ENCODE results near the gene STK11. TPM values are rescaled to one million over a fixed set of nuclear protein-coding genes. Genes with fewer than 3 reads are reported as not detected.

Gene STK11
- total and polyA plus RNA-seq, 9 donors = 36.9 to 71.2 (median 54.2) TPM

GRCh38 chr19:1261798-1262622 lies 56.4 kb downstream of the STK11 start:
- Histone ChIP-seq H3K9me3 (no peaks in the 10 kb centered on the region), H3K4me3 (peak overlapping the region; percentile 52), H3K27ac (peak overlapping the region; percentile 84 to 91), H3K36me3 (no peaks in the 10 kb centered on the region), H3K4me1 (ENCODE audit: insufficient read depth) (peaks cover 40% of the 10 kb centered on the region), H3K27me3 (no peaks in the 10 kb centered on the region)
- intact Hi-C loops (cut with DNase I) = no loop called here
- peak; percentile 67 to 83 (median 79) for DNase-seq
- WGBS, 3 donors = 22 to 33% (median 30%) methylated on average over 27 to 28 of the region's 28 CpGs
- TF ChIP-seq CTCF (IDR thresholded peaks at IDR 0.05) (no peak), EP300 (IDR thresholded peaks at IDR 0.05) (no peak), POLR2A (IDR thresholded peaks at IDR 0.05) (no peak)

GRCh38 chr19:1262623-1263123 lies 57.1 kb downstream of the STK11 start:
- Histone ChIP-seq H3K27me3 (no peaks in the 10 kb centered on the region), H3K4me3 (no peak overlapping the region), H3K36me3 (no peaks in the 10 kb centered on the region), H3K9me3 (no peaks in the 10 kb centered on the region), H3K27ac (peak overlapping the region; percentile 84 to 91), H3K4me1 (ENCODE audit: insufficient read depth) (peaks cover 43% of the 10 kb centered on the region)
- DNase-seq = peak; percentile 42 to 62 (median 61)
- WGBS, 3 donors = 55 to 64% (median 59%) methylated on average over 19 to 21 of the region's 21 CpGs
- no peak for TF ChIP-seq POLR2A (IDR thresholded peaks at IDR 0.05)
- TF ChIP-seq CTCF (IDR thresholded peaks at IDR 0.05) = no peak
- no peak for TF ChIP-seq EP300 (IDR thresholded peaks at IDR 0.05)
- intact Hi-C loops (cut with DNase I) = no loop called here

- no peaks in the 10 kb centered on the region for H3K9me3 ChIP-seq
- intact Hi-C loops (cut with DNase I) = no loop called here
- DNase-seq = peak in 3 of 5 donors; percentile 17 to 47 (median 45)
- peak overlapping the region in 1 of 2 donors; percentile 91 for H3K27ac ChIP-seq
- peaks cover 39% of the 10 kb centered on the region for H3K4me1 ChIP-seq (ENCODE audit: insufficient read depth)
- H3K27me3 ChIP-seq = no peaks in the 10 kb centered on the region
- no peak for TF ChIP-seq POLR2A (IDR thresholded peaks at IDR 0.05)
- TF ChIP-seq CTCF (IDR thresholded peaks at IDR 0.05) = no peak
- no peak for TF ChIP-seq EP300 (IDR thresholded peaks at IDR 0.05)
- 78 to 89% (median 86%) methylated on average over 5 of the region's 5 CpGs for WGBS, 3 donors
- no peak overlapping the region for H3K4me3 ChIP-seq
- no peaks in the 10 kb centered on the region for H3K36me3 ChIP-seq
Measured at GRCh38 chr19:1263188-1263587, 57.6 kb downstream of the STK11 start.

GRCh38 chr19:1264801-1265614 lies 59.4 kb downstream of the STK11 start:
- H3K27me3 ChIP-seq = no peaks in the 10 kb centered on the region
- H3K36me3 ChIP-seq = no peaks in the 10 kb centered on the region
- 66 to 71% (median 70%) methylated on average over 24 to 26 of the region's 26 CpGs for WGBS, 3 donors
- DNase-seq = peak; percentile 78 to 89 (median 82)
- no peak overlapping the region for H3K4me3 ChIP-seq
- peaks cover 35% of the 10 kb centered on the region for H3K4me1 ChIP-seq (ENCODE audit: insufficient read depth)
- TF ChIP-seq POLR2A (IDR thresholded peaks at IDR 0.05) (no peak), EP300 (IDR thresholded peaks at IDR 0.05) (no peak), CTCF (IDR thresholded peaks at IDR 0.05) (no peak)
- intact Hi-C loops (cut with DNase I) = no loop called here
- no peaks in the 10 kb centered on the region for H3K9me3 ChIP-seq
- peak overlapping the region; percentile 86 to 93 for H3K27ac ChIP-seq
